Stimulated activated CD4-positive, alpha-beta T cell treated with anti-CD3 and anti-CD28 coated beads, Interleukin-1b, Interleukin-23, amount 100 ng/mL, for 24 hours (primary cell): ENCODE measurements around the gene SLC66A2.

Source experiments
- DNase-seq, 4 experiments: peaks; one replicate each; pipeline ENCODE4 v3.0.0-alpha.2; 2020; ENCODE audit warnings: low read depth in 4 of 4, low spot score in 1 of 4

The SLC66A2 gene

GRCh38 chr18:79921984-79922965 is 29.2 kb downstream of the SLC66A2 start:
- no peak for DNase-seq

- no peak for DNase-seq
These were observed 32.4 kb downstream of the SLC66A2 start for GRCh38 chr18:79919089-79919488.

- no peak for DNase-seq
These were observed 32.8 kb downstream of the SLC66A2 start for GRCh38 chr18:79918615-79919011.

- no peak for DNase-seq
These were observed 33.4 kb downstream of the SLC66A2 start for GRCh38 chr18:79917853-79918614.

- no peak for DNase-seq
These were observed 34.1 kb downstream of the SLC66A2 start for GRCh38 chr18:79917169-79917852.

GRCh38 chr18:79916546-79917168 is 34.8 kb downstream of the SLC66A2 start:
- no peak for DNase-seq

- DNase-seq, result no peak
These were observed 35.3 kb downstream of the SLC66A2 start for GRCh38 chr18:79916128-79916494.

GRCh38 chr18:79915161-79916127 is 36.0 kb downstream of the SLC66A2 start:
- no peak for DNase-seq

- no peak for DNase-seq
These were observed 36.8 kb downstream of the SLC66A2 start for GRCh38 chr18:79914614-79915160.

GRCh38 chr18:79912994-79913831 is 38.2 kb downstream of the SLC66A2 start:
- DNase-seq, result no peak

- no peak for DNase-seq
These were observed 39.0 kb downstream of the SLC66A2 start for GRCh38 chr18:79912409-79912991.

- no peak for DNase-seq
These were observed 39.8 kb downstream of the SLC66A2 start for GRCh38 chr18:79911344-79912270.

GRCh38 chr18:79910563-79911343 is 40.7 kb downstream of the SLC66A2 start:
- DNase-seq, result no peak

- DNase-seq, result no peak
These were observed 44.7 kb downstream of the SLC66A2 start for GRCh38 chr18:79906706-79907105.

GRCh38 chr18:79905993-79906392 is 45.5 kb downstream of the SLC66A2 start:
- DNase-seq, result no peak

GRCh38 chr18:79905389-79905911 is 46.0 kb downstream of the SLC66A2 start:
- DNase-seq, result no peak
